SK-N-SH (cell line): ENCODE data around the gene NUAK2. TPM values are rescaled to one million over a fixed set of nuclear protein-coding genes. Genes with fewer than 3 reads are reported as not detected.

Experiments
- CTCF ChIA-PET: fragments of 300-600, 350-600 bp; formaldehyde crosslinking; extraction: SDS; loops from one replicate; lab custom pipeline; 2021; lab: Yijun Ruan, JAX
- POLR2A ChIA-PET: fragments of 350-600 bp; sonication (Branson Sonifier 250); formaldehyde crosslinking; extraction: SDS; loops from one replicate; lab custom pipeline; 2020; ENCODE audit warnings: antibody characterized with exemption, inconsistent platforms; lab: Yijun Ruan, JAX
- DNase-seq: peaks from one replicate; pipeline ENCODE4 v3.0.0; 2012
- H2AFZ ChIP-seq: fragments of 200-600 bp; sonication (generic); 2 replicates; pipeline ENCODE4 v1.8.1; 2016; ENCODE audit warnings: antibody characterized with exemption, mild to moderate bottlenecking, low read depth
- H3F3A ChIP-seq: fragments of 200-600 bp; sonication (generic); replicated peaks from 2 replicates; pipeline ENCODE3; 2016; ENCODE audit warnings: antibody characterized with exemption, mild to moderate bottlenecking; ENCODE audit not compliant: insufficient read depth
- H3K27ac ChIP-seq, 2 experiments: fragments of 200-500 bp in 1 of 2; fragments of 200-600 bp in 1 of 2; sonication (Bioruptor generic) in 1 of 2; sonication (generic), shearing (Covaris generic) in 1 of 2; 2 replicates each; pipeline versions ENCODE4 v1.5.1 to v1.6.1; 2014 to 2016; ENCODE audit warnings: low read depth in 2 of 2, inconsistent platforms in 1 of 2, low read length in 1 of 2, mild to moderate bottlenecking in 1 of 2, mixed read lengths in 1 of 2
- H3K27me3 ChIP-seq: fragments of 200-600 bp; sonication (generic), shearing (Covaris generic); 2 replicates; pipeline ENCODE4 v1.6.1; 2016; ENCODE audit warnings: mixed run types; ENCODE audit not compliant: insufficient read depth
- H3K36me3 ChIP-seq, 2 experiments: fragments of 200-500 bp in 1 of 2; fragments of 200-600 bp in 1 of 2; sonication (Bioruptor generic) in 1 of 2; sonication (generic) in 1 of 2; replicated peaks in 1 of 2; 2 replicates each; pipeline versions ENCODE3 to v1.5.1; 2014 to 2016; ENCODE audit warnings: low read length in 1 of 2, mild to moderate bottlenecking in 1 of 2; ENCODE audit not compliant: insufficient read depth in 2 of 2, control insufficient read depth in 1 of 2
- H3K4me1 ChIP-seq, 2 experiments: fragments of 200-500 bp in 1 of 2; fragments of 200-600 bp in 1 of 2; sonication (Bioruptor generic) in 1 of 2; sonication (generic), shearing (Covaris generic) in 1 of 2; 2 replicates each; pipeline versions ENCODE4 v1.5.1 to v1.6.1; 2014 to 2016; ENCODE audit warnings: low read depth in 1 of 2, low read length in 1 of 2, mixed run types in 1 of 2; ENCODE audit not compliant: insufficient read depth in 2 of 2, control insufficient read depth in 1 of 2
- H3K4me2 ChIP-seq: fragments of 200-600 bp; sonication (generic), shearing (Covaris generic); 2 replicates; pipeline ENCODE4 v1.6.1; 2017; ENCODE audit warnings: mixed run types
- H3K4me3 ChIP-seq, 2 experiments: fragments of 200-500 bp in 1 of 2; fragments of 200-600 bp in 1 of 2; sonication (Bioruptor generic) in 1 of 2; sonication (generic), shearing (Covaris generic) in 1 of 2; 2 replicates each; pipeline versions ENCODE4 v1.5.1 to v1.8.1; 2014 to 2016; ENCODE audit warnings: low read depth in 2 of 2, inconsistent platforms in 1 of 2, low read length in 1 of 2, mild to moderate bottlenecking in 1 of 2, mixed read lengths in 1 of 2, moderate library complexity in 1 of 2
- H3K79me2 ChIP-seq: fragments of 200-600 bp; sonication (generic); 2 replicates; pipeline ENCODE4 v1.8.1; 2017; ENCODE audit warnings: mild to moderate bottlenecking; ENCODE audit not compliant: insufficient read depth
- H3K9ac ChIP-seq: fragments of 200-600 bp; sonication (generic); 2 replicates; pipeline ENCODE4 v1.6.1; 2017; ENCODE audit warnings: mixed run types
- H3K9me2 ChIP-seq: fragments of 200-600 bp; sonication (generic); 2 replicates; pipeline ENCODE4 v1.6.1; 2017; ENCODE audit warnings: mixed run types
- H3K9me3 ChIP-seq: fragments of 200-600 bp; sonication (generic); 2 replicates; pipeline ENCODE4 v1.6.1; 2017; ENCODE audit warnings: mixed run types, mild to moderate bottlenecking, moderate library complexity
- H4K20me1 ChIP-seq: fragments of 200-600 bp; sonication (generic); 2 replicates; pipeline ENCODE4 v1.6.1; 2017; ENCODE audit warnings: mild to moderate bottlenecking, mixed run types; ENCODE audit not compliant: insufficient read depth
- ELF1 ChIP-seq: IDR thresholded peaks from 2 replicates; pipeline ENCODE4 v1.4.0; 2012
- EP300 ChIP-seq, 2 experiments: IDR thresholded peaks; 2 replicates each; pipeline versions ENCODE4 v1.4.0 to v1.6.1; 2012; ENCODE audit warnings: borderline replicate concordance in 1 of 2, low read depth in 1 of 2, low read length in 1 of 2
- FOXM1 ChIP-seq: IDR thresholded peaks from 2 replicates; pipeline ENCODE4 v1.4.0; 2012; ENCODE audit warnings: low read depth, mild to moderate bottlenecking
- MXI1 ChIP-seq: IDR thresholded peaks from 2 replicates; pipeline ENCODE4 v1.6.1; 2012; ENCODE audit warnings: mild to moderate bottlenecking, low read depth, low read length, improper control_type of control experiment
- NRF1 ChIP-seq: IDR thresholded peaks from 2 replicates; pipeline ENCODE4 v1.6.1; 2012; ENCODE audit warnings: low read depth, mild to moderate bottlenecking, low read length
- RXRA ChIP-seq: IDR thresholded peaks from 2 replicates; pipeline ENCODE4 v1.4.0; 2012; ENCODE audit warnings: low read depth, mild to moderate bottlenecking, borderline replicate concordance
- SMC3 ChIP-seq: IDR thresholded peaks from 2 replicates; pipeline ENCODE4 v1.6.1; 2012; ENCODE audit warnings: low read depth, low read length, improper control_type of control experiment
- TEAD4 ChIP-seq: IDR thresholded peaks from 2 replicates; pipeline ENCODE4 v1.4.0; 2012; ENCODE audit warnings: mild to moderate bottlenecking, borderline replicate concordance; ENCODE audit not compliant: insufficient read depth
- WGBS: methylation state at CpG from one replicate; pipeline ENCODE4 v1.1.6; 2017; ENCODE audit warnings: low lambda C conversion rate; 5-methylcytosine and 5-hydroxymethylcytosine counted together
- polyA plus RNA-seq, 3 experiments: library from polyadenylated mRNA; depleted of rRNA; stranded (reverse); fragments of >200 nt; gene quantifications; 2 replicates each; pipeline ENCODE4 v1.2.3, GENCODE V29; 2012
- TF ChIP-seq, protein P1 (sequence below): IDR thresholded peaks from 2 replicates; pipeline ENCODE4 v1.4.0; 2012; ENCODE audit warnings: low read depth
- TF ChIP-seq, protein P2 (sequence below): fragments of 150-350 bp; IDR thresholded peaks from 2 replicates; pipeline ENCODE4 v1.6.1; 2016; ENCODE audit warnings: mild to moderate bottlenecking, low read depth, low read length
- TF ChIP-seq, protein P3 (sequence below): IDR thresholded peaks from 2 replicates; pipeline ENCODE4 v1.6.1; 2012; ENCODE audit warnings: mild to moderate bottlenecking, low read depth, low read length, moderate library complexity

Gene NUAK2
- polyA plus RNA-seq, 1 of the 3 experiments (the other 2 are of a cell fraction): 11.1 TPM

DNA sequence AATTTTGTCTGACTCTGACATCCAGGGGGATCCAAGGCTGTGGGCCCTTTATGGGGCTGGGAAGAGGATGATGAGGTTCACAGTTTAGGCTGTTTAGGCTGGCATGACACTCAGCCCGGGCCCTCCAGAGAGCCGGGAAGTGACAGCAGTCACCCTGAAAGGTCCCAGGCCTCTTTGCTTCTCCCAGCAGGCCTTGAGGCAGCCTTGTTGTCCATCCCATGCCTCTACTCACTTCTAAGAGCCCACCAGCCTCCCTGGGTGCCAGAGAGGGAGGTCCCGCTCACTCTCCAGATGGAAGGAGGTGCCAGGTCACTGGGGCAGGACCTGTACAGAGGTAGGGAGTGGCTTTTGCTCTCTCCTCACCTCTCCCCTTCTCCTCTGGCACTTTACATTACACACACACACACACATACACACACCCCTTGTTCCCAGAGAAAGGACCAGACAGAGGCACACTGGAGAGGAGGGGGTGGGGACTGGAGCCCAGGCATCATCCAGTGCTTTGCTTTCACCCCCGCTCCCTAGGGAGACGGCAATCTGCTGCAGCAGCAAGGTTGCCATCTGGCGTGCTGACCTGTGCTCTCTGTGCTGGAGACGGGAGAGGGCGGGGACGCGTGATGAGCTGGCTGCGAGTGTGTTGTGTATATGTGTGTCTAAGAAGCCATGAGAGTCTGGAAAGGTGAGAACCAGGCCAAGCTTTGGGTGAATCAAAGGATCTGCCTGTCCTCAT is 30.6 kb upstream of the NUAK2 start:
- Histone ChIP-seq H3K9ac (no peak overlapping the region), H3K4me3 (no peak overlapping the region), H3K27ac (no peak overlapping the region), H3K9me3 (no peaks in the 10 kb centered on the region), H3K27me3 (no peaks in the 10 kb centered on the region; the same call in 1 of the 2 replicates), H2AFZ (no peak overlapping the region), H3K36me3 (no peaks in the 10 kb centered on the region), H3K4me2 (no peak overlapping the region), H4K20me1 (no peaks in the 10 kb centered on the region), H3K79me2 (no peaks in the 10 kb centered on the region), H3F3A (no peaks in the 10 kb centered on the region), H3K4me1 (peaks cover 0 to 8% of the 10 kb centered on the region in 2 experiments; a peak in 1 of 4 replicates), H3K9me2 (no peaks in the 10 kb centered on the region)
- TF ChIP-seq ELF1 (no peak), TEAD4 (no peak), EP300 (IDR thresholded peaks at IDR 0.05; ENCODE audit: borderline replicate concordance in 1 of 2, low read depth in 1 of 2, low read length in 1 of 2) (no peak), RXRA (no peak), MXI1 (no peak), NRF1 (no peak), FOXM1 (no peak), SMC3 (no peak)
- TF ChIP-seq, protein P1, sequence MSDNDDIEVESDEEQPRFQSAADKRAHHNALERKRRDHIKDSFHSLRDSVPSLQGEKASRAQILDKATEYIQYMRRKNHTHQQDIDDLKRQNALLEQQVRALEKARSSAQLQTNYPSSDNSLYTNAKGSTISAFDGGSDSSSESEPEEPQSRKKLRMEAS: no peak
- TF ChIP-seq, protein P2, sequence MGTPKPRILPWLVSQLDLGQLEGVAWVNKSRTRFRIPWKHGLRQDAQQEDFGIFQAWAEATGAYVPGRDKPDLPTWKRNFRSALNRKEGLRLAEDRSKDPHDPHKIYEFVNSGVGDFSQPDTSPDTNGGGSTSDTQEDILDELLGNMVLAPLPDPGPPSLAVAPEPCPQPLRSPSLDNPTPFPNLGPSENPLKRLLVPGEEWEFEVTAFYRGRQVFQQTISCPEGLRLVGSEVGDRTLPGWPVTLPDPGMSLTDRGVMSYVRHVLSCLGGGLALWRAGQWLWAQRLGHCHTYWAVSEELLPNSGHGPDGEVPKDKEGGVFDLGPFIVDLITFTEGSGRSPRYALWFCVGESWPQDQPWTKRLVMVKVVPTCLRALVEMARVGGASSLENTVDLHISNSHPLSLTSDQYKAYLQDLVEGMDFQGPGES: no peak
- TF ChIP-seq, protein P3, sequence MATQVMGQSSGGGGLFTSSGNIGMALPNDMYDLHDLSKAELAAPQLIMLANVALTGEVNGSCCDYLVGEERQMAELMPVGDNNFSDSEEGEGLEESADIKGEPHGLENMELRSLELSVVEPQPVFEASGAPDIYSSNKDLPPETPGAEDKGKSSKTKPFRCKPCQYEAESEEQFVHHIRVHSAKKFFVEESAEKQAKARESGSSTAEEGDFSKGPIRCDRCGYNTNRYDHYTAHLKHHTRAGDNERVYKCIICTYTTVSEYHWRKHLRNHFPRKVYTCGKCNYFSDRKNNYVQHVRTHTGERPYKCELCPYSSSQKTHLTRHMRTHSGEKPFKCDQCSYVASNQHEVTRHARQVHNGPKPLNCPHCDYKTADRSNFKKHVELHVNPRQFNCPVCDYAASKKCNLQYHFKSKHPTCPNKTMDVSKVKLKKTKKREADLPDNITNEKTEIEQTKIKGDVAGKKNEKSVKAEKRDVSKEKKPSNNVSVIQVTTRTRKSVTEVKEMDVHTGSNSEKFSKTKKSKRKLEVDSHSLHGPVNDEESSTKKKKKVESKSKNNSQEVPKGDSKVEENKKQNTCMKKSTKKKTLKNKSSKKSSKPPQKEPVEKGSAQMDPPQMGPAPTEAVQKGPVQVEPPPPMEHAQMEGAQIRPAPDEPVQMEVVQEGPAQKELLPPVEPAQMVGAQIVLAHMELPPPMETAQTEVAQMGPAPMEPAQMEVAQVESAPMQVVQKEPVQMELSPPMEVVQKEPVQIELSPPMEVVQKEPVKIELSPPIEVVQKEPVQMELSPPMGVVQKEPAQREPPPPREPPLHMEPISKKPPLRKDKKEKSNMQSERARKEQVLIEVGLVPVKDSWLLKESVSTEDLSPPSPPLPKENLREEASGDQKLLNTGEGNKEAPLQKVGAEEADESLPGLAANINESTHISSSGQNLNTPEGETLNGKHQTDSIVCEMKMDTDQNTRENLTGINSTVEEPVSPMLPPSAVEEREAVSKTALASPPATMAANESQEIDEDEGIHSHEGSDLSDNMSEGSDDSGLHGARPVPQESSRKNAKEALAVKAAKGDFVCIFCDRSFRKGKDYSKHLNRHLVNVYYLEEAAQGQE: no peak
- peak; percentile 57 for DNase-seq
- POLR2A ChIA-PET: no interaction called here
- 74% methylated on average over 10 of the region's 11 CpGs for WGBS
- CTCF ChIA-PET: interaction anchor here (0.6 to 4.5 kb wide), 10 partner anchors 19 to 290 kb away, joined by 3 to 91 read pairs (median 12); no protein-coding TSS in a partner anchor
